Epithelial cell of proximal tubule (primary cell): ENCODE measurements around the gene SV2A. TPM values are rescaled to one million over a fixed set of nuclear protein-coding genes. Genes with fewer than 3 reads are reported as not detected.
"Not testable (repeated sequence)": the region's sequence is repeated elsewhere in the genome, so short reads cannot be mapped to it uniquely, and the experiment has no call there.

Experiments
- DNase-seq: peaks from one replicate; pipeline ENCODE4 v3.0.0-alpha.2; 2011; ENCODE audit warnings: low read depth
- H3K4me3 ChIP-seq: 2 replicates; pipeline ENCODE4 v1.5.1; 2011; ENCODE audit warnings: low read depth, mild to moderate bottlenecking, low read length
- CTCF ChIP-seq: conservative IDR thresholded peaks from 2 replicates; pipeline ENCODE4 v1.5.1; 2012; ENCODE audit warnings: low read depth, mild to moderate bottlenecking, low read length
- total RNA-seq: library from RNA; depleted of rRNA; stranded (reverse); fragments of >200 nt; gene quantifications from 2 replicates; pipeline ENCODE4 v1.2.3, GENCODE V29; 2015

SV2A gene
- total RNA-seq, 1 donor from 2014 or later: 2.9 TPM

- no peak for DNase-seq
- TF ChIP-seq CTCF: no peak
- H3K4me3 ChIP-seq: no peak overlapping the region
Measured at GRCh38 chr1:149879556-149879955, 38.1 kb downstream of the SV2A start.

GRCh38 chr1:149877211-149877946 is 40.3 kb downstream of the SV2A start:
- DNase-seq: no peak
- no peak for TF ChIP-seq CTCF
- H3K4me3 ChIP-seq: no peak overlapping the region

- not testable (repeated sequence) for DNase-seq, H3K4me3 ChIP-seq
Measured at GRCh38 chr1:149873060-149873459, 44.6 kb downstream of the SV2A start.

- DNase-seq, H3K4me3 ChIP-seq: not testable (repeated sequence)
Measured at GRCh38 chr1:149866887-149867286, 50.8 kb downstream of the SV2A start.

- not testable (repeated sequence) for DNase-seq, H3K4me3 ChIP-seq
Measured at GRCh38 chr1:149861497-149862054, 56.1 kb downstream of the SV2A start.

- not testable (repeated sequence) for DNase-seq, H3K4me3 ChIP-seq
Measured at GRCh38 chr1:149860684-149861496, 56.8 kb downstream of the SV2A start.

GRCh38 chr1:149860271-149860670 is 57.4 kb downstream of the SV2A start:
- DNase-seq, H3K4me3 ChIP-seq: not testable (repeated sequence)

Other genes starting within 250 kb of the SV2A start
- gene FCGR1A, start 135.2 kb downstream of the SV2A start, total RNA-seq: not detected in 2 replicates
- 18.7 and 29.2 TPM in 2 replicates for gene BOLA1, start 18.3 kb downstream of the SV2A start, total RNA-seq
- 7.7 and 14.5 TPM in 2 replicates for gene SF3B4, start 10.0 kb upstream of the SV2A start, total RNA-seq
- gene MTMR11, start 19.0 kb upstream of the SV2A start, total RNA-seq: 8.9 and 10.1 TPM in 2 replicates
- 7.2 and 7.6 TPM in 2 replicates for gene OTUD7B, start 92.9 kb upstream of the SV2A start, total RNA-seq
- 12.5 and 26.9 TPM in 2 replicates for gene VPS45, start 149.9 kb upstream of the SV2A start, total RNA-seq
- 56.1 and 68.4 TPM in 2 replicates for gene PLEKHO1, start 232.1 kb upstream of the SV2A start, total RNA-seq